Lower lobe of right lung (tissue), 2 donors: Measurements from ENCODE around the gene PLEKHM3. TPM values are rescaled to one million over a fixed set of nuclear protein-coding genes. Genes with fewer than 3 reads are reported as not detected.

Source experiments
- ATAC-seq, 2 donors: fragments of 200-7000 bp; cut with Tn5 transposase; one replicate each; pipeline ENCODE4 v1.9.1; 2020 to 2022; ENCODE audit warnings: mild to moderate bottlenecking in 2 of 2, moderate library complexity in 2 of 2
- DNase-seq: peaks from one replicate; pipeline ENCODE4 v3.0.0-alpha.2; 2020
- H3K27ac ChIP-seq: fragments of 200-600 bp; one replicate; pipeline ENCODE4 v1.8.0; 2022
- H3K27me3 ChIP-seq: fragments of 200-600 bp; one replicate; pipeline ENCODE4 v1.8.0; 2022; ENCODE audit warnings: low read depth
- H3K36me3 ChIP-seq: fragments of 200-600 bp; one replicate; pipeline ENCODE4 v1.8.0; 2022; ENCODE audit warnings: mild to moderate bottlenecking
- H3K4me1 ChIP-seq: fragments of 200-600 bp; one replicate; pipeline ENCODE4 v1.8.0; 2022
- H3K4me3 ChIP-seq: fragments of 200-600 bp; one replicate; pipeline ENCODE4 v1.8.0; 2022; ENCODE audit warnings: mild to moderate bottlenecking
- H3K9me3 ChIP-seq: fragments of 200-600 bp; one replicate; pipeline ENCODE4 v1.8.0; 2022
- intact Hi-C: fragments of 100-400 bp; cut with DNase I; formaldehyde crosslinking; loops from one replicate; pipeline ENCODE4 v1.11.0; 2022
- total RNA-seq: library from RNA; stranded (reverse); fragmentation: NEBNext Ultra II Directional; extraction: Animal tissue kit (Norgen Biotek cat#: 25700); gene quantifications from one replicate; pipeline ENCODE4 v1.2.1, GENCODE V29; 2021
- TF ChIP-seq, protein P1 (sequence below): fragments of 200-600 bp; IDR thresholded peaks from one replicate; pipeline ENCODE4 v1.8.0; 2022; ENCODE audit warnings: antibody characterized with exemption, mild to moderate bottlenecking
- donor health status: DM: no; HTN: yes; CAD: no; lungs with severe emphysema.

PLEKHM3 gene
- total RNA-seq, 1 donor from 2014 or later, result 25.8 TPM

DNA sequence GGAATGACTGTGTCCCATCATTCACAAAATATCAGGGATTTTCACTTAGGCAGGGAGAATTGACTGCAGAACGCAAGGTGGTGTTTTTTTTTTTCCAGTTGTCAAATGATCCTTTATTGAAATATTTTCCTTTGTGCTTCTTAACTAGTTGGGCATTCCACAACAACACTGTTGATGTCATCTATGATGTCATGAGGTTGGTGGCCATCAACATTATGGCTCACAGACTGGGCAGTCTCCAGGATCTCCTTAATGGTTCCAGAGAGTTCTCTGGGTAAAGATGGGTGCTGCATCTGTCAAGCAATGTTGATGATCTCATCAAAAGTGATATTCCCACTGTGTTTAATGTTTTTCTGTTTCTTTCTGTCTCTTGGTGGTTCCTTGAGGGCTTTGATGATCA, 31.8 kb upstream of the PLEKHM3 start:
- Histone ChIP-seq H3K27ac (no peak overlapping the region), H3K9me3 (no peaks in the 10 kb centered on the region), H3K27me3 (no peaks in the 10 kb centered on the region), H3K4me3 (no peak overlapping the region), H3K36me3 (no peaks in the 10 kb centered on the region), H3K4me1 (no peaks in the 10 kb centered on the region)
- intact Hi-C loops, result no loop called here
- ATAC-seq (no peak), DNase-seq (no peak)
- TF ChIP-seq, protein P1, sequence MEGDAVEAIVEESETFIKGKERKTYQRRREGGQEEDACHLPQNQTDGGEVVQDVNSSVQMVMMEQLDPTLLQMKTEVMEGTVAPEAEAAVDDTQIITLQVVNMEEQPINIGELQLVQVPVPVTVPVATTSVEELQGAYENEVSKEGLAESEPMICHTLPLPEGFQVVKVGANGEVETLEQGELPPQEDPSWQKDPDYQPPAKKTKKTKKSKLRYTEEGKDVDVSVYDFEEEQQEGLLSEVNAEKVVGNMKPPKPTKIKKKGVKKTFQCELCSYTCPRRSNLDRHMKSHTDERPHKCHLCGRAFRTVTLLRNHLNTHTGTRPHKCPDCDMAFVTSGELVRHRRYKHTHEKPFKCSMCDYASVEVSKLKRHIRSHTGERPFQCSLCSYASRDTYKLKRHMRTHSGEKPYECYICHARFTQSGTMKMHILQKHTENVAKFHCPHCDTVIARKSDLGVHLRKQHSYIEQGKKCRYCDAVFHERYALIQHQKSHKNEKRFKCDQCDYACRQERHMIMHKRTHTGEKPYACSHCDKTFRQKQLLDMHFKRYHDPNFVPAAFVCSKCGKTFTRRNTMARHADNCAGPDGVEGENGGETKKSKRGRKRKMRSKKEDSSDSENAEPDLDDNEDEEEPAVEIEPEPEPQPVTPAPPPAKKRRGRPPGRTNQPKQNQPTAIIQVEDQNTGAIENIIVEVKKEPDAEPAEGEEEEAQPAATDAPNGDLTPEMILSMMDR, result no peak

GRCh38 chr2:208049441-208049840, 24.1 kb upstream of the PLEKHM3 start:
- intact Hi-C loops, result no loop called here
- Histone ChIP-seq H3K36me3 (no peaks in the 10 kb centered on the region), H3K4me1 (no peaks in the 10 kb centered on the region), H3K4me3 (no peak overlapping the region), H3K27ac (no peak overlapping the region), H3K27me3 (no peaks in the 10 kb centered on the region), H3K9me3 (no peaks in the 10 kb centered on the region)
- TF ChIP-seq, protein P1, result no peak
- no peak for ATAC-seq
- DNase-seq, result no peak

DNA sequence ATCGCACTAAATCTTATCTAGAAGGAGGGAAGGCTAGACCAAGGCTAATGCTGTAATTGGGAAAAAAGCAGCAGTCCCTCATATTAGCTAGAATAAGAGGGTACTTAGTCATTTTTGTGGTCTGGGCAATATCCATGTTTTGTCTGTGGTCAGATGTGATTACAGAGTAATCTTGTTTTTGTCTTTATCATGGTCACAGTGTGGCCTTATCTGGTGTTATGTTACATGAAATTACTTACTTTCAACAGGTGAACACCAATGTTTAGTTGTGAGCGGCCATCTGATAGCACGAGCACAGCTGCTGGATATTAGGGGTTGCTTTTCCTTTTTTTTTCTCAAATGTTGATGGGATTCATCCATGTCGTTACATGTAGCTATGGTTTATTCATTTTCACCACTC, 23.7 kb upstream of the PLEKHM3 start:
- H3K9me3 ChIP-seq, result no peaks in the 10 kb centered on the region
- intact Hi-C loops, result no loop called here
- H3K27me3 ChIP-seq, result no peaks in the 10 kb centered on the region
- TF ChIP-seq, protein P1, result no peak
- no peaks in the 10 kb centered on the region for H3K36me3 ChIP-seq
- no peaks in the 10 kb centered on the region for H3K4me1 ChIP-seq
- DNase-seq, result no peak
- H3K4me3 ChIP-seq, result no peak overlapping the region
- no peak overlapping the region for H3K27ac ChIP-seq
- ATAC-seq, result no peak

DNA sequence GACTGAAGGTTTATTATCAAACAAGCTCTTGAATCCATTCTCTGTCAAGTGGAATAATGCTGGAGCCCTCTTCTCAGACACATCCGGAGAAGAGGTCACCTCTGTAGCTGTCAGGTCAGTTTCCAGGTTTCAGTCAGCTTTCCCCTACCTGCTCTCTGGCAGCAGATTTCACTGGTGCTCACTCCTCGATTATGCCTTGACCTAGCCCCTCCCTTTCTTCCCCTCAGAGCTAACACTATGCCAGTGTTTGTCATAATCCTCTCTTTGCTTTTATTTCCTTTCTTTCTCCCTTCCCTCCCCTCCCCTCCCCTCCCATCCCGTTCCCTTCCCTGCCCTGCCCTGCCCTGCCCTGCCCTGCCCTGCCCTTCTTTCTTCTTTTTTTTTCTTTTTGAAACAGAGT, 22.5 kb upstream of the PLEKHM3 start:
- no peaks in the 10 kb centered on the region for H3K9me3 ChIP-seq
- intact Hi-C loops, result no loop called here
- no peaks in the 10 kb centered on the region for H3K4me1 ChIP-seq
- no peak overlapping the region for H3K4me3 ChIP-seq
- no peaks in the 10 kb centered on the region for H3K36me3 ChIP-seq
- TF ChIP-seq, protein P1, result no peak
- H3K27ac ChIP-seq, result no peak overlapping the region
- no peaks in the 10 kb centered on the region for H3K27me3 ChIP-seq
- no peak for DNase-seq
- ATAC-seq, result no peak

DNA sequence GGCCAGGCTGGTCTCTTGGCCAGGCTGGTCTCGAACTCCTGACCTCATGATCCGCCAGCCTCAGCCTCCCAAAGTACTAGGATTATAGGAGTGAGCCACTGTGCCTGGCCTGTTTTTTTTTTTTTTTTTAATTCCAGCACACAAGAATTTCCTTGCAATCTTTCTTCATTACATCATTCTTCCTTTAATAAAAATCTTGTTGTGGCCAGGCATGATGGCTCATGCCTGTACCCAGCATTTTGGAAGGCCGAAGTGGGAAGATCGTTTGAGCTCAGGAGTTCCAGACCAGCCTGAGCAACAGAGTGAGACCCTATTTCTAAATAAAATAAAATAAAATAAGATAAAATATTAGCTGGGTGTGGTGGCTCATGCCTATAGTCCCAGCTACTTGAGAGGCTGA, 21.4 kb upstream of the PLEKHM3 start:
- intact Hi-C loops, result no loop called here
- TF ChIP-seq, protein P1, result no peak

GRCh38 chr2:208042450-208042849, 17.1 kb upstream of the PLEKHM3 start:
- no peak overlapping the region for H3K27ac ChIP-seq
- H3K4me1 ChIP-seq, result no peaks in the 10 kb centered on the region
- intact Hi-C loops, result no loop called here
- no peak for DNase-seq
- no peaks in the 10 kb centered on the region for H3K27me3 ChIP-seq
- no peaks in the 10 kb centered on the region for H3K36me3 ChIP-seq
- H3K4me3 ChIP-seq, result no peak overlapping the region
- H3K9me3 ChIP-seq, result no peaks in the 10 kb centered on the region
- TF ChIP-seq, protein P1, result no peak
- no peak for ATAC-seq

More for the DNA sequence above, 21.4 kb upstream of the PLEKHM3 start:
- Histone ChIP-seq H3K4me1 (no peaks in the 10 kb centered on the region), H3K36me3 (no peaks in the 10 kb centered on the region), H3K27me3 (no peaks in the 10 kb centered on the region), H3K4me3 (no peak overlapping the region), H3K27ac (no peak overlapping the region), H3K9me3 (no peaks in the 10 kb centered on the region)
- ATAC-seq (no peak), DNase-seq (no peak)
